ENCODE measurements around the gene SLC1A2.

The SLC1A2 gene

DNA sequence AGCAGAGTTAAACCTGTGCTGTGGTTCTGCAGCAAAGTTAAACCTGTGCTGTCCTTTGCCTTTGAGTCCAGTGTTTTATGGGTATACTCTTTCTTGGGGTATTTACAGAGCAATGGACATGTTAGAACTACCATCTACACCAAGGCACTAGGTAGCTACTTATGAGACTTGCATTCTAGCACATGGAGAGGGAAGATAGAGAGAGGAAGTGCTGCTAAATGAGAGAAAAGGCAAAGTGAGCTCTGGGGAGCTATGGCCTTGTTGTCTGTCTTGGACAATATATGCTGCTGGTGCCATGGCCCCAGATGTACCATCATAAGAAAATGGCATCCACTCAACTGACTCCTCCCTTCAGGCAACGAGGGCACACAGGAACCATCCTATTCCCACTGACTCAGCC, 91.5 kb downstream of the SLC1A2 start:
- no peak for DNase-seq (ENCODE audit: extremely low read depth, insufficient read length)
- Histone ChIP-seq H3K27me3 (replicated peaks; ENCODE audit: control insufficient read depth, insufficient read depth, low read length) (no peaks in the 10 kb centered on the region), H3K36me3 (ENCODE audit: control insufficient read depth, insufficient read depth, low read length) (no peaks in the 10 kb centered on the region), H3K4me3 (replicated peaks; ENCODE audit: low read depth, low read length) (no peak overlapping the region)
- TF ChIP-seq, protein P1, sequence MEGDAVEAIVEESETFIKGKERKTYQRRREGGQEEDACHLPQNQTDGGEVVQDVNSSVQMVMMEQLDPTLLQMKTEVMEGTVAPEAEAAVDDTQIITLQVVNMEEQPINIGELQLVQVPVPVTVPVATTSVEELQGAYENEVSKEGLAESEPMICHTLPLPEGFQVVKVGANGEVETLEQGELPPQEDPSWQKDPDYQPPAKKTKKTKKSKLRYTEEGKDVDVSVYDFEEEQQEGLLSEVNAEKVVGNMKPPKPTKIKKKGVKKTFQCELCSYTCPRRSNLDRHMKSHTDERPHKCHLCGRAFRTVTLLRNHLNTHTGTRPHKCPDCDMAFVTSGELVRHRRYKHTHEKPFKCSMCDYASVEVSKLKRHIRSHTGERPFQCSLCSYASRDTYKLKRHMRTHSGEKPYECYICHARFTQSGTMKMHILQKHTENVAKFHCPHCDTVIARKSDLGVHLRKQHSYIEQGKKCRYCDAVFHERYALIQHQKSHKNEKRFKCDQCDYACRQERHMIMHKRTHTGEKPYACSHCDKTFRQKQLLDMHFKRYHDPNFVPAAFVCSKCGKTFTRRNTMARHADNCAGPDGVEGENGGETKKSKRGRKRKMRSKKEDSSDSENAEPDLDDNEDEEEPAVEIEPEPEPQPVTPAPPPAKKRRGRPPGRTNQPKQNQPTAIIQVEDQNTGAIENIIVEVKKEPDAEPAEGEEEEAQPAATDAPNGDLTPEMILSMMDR (IDR thresholded peaks at IDR 0.05; ENCODE audit: insufficient read depth, low read length, poor library complexity, severe bottlenecking): no peak

DNA sequence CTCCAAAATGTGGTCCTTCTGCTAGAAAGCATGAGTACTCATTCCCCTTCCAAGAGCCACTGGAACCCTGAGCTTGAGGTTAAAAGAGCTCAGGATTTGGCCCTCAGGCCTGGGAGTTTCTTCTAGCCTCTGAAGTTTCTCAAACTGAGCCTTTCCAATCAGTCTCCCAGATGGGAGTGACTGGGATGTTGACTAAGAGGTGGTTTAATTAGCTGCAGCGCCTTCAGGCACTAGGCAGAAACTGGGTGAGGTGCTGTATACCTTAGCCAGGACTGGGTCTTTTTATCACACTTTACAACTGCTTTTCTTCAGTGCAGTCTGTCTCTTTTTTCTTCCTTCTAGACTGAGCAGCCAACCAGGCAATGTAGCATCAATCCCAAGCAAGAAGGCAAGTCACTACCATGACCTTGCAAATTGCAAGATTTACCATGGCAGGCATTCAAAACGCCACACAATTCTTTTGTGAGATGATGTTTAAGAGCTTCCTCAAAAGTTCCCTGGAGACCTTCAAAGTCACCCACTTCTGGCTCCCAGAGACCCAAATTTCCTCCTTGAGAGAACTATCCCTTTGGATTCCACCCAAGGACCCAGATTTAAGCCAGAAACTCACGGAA, 93.0 kb downstream of the SLC1A2 start:
- DNase-seq (ENCODE audit: extremely low read depth, insufficient read length): no peak
- Histone ChIP-seq H3K27me3 (replicated peaks; ENCODE audit: control insufficient read depth, insufficient read depth, low read length) (no peaks in the 10 kb centered on the region), H3K4me3 (replicated peaks; ENCODE audit: low read depth, low read length) (no peak overlapping the region), H3K36me3 (ENCODE audit: control insufficient read depth, insufficient read depth, low read length) (no peaks in the 10 kb centered on the region)
- TF ChIP-seq, protein P1 (IDR thresholded peaks at IDR 0.05; ENCODE audit: insufficient read depth, low read length, poor library complexity, severe bottlenecking): no peak

DNA sequence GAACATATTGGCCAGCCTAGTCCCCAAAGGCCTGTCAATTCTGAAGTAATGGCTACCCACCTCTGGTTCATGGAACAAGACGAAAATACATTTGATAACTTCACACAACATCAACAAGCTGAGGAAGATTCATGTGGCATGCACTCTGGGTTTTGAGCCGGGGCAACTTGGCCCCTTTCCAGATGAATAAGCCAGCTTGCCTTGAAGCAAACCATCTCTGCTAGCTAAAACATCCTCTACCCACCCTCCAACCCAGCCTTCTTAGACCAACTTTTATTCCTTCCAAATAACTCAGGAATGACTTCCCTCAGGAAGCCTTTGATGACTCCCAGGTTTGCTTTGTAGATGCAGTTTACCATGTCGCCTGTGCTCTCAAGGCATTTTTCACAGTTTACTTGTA, 94.4 kb downstream of the SLC1A2 start:
- H3K27me3 ChIP-seq (replicated peaks; ENCODE audit: control insufficient read depth, insufficient read depth, low read length): no peaks in the 10 kb centered on the region
- H3K4me3 ChIP-seq (replicated peaks; ENCODE audit: low read depth, low read length): no peak overlapping the region
- no peaks in the 10 kb centered on the region for H3K36me3 ChIP-seq (ENCODE audit: control insufficient read depth, insufficient read depth, low read length)
- no peak for DNase-seq (ENCODE audit: extremely low read depth, insufficient read length)
- TF ChIP-seq, protein P1 (IDR thresholded peaks at IDR 0.05; ENCODE audit: insufficient read depth, low read length, poor library complexity, severe bottlenecking): no peak

DNA sequence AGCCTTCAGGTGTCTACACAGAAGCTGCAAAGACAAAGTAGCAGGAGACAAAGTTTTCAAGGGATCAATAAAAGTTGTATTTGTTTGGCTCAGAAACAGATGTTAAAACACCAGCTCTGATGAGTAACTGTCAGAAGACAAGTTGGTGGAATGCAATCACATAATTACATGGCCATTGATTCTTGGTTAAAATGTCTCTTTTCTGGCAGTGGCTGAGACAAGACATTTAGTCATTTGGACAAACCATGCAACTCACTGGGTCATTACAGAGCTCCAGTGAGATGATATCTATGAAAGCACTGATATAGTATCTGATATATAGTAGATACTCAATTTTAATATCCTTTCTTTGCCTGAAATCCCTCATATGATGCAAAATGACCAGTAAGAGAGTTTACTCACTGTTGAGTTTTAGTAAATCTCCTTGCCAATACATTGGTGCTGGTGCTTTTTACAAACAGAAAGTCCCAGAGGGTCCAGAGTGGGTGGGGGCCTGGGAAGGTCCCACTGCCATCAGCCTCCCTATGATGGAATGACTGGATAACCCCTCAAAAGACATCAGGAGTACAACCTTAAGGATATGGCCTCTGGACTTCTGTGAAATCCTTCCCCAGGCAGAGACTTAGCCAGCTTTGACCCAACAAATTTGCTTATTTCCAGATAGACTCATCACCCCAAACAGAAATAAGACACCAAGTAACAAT, 95.0 kb downstream of the SLC1A2 start:
- Histone ChIP-seq H3K27me3 (replicated peaks; ENCODE audit: control insufficient read depth, insufficient read depth, low read length) (no peaks in the 10 kb centered on the region), H3K36me3 (ENCODE audit: control insufficient read depth, insufficient read depth, low read length) (no peaks in the 10 kb centered on the region), H3K4me3 (replicated peaks; ENCODE audit: low read depth, low read length) (no peak overlapping the region)
- TF ChIP-seq, protein P1 (IDR thresholded peaks at IDR 0.05; ENCODE audit: insufficient read depth, low read length, poor library complexity, severe bottlenecking): no peak
- no peak for DNase-seq (ENCODE audit: extremely low read depth, insufficient read length)

DNA sequence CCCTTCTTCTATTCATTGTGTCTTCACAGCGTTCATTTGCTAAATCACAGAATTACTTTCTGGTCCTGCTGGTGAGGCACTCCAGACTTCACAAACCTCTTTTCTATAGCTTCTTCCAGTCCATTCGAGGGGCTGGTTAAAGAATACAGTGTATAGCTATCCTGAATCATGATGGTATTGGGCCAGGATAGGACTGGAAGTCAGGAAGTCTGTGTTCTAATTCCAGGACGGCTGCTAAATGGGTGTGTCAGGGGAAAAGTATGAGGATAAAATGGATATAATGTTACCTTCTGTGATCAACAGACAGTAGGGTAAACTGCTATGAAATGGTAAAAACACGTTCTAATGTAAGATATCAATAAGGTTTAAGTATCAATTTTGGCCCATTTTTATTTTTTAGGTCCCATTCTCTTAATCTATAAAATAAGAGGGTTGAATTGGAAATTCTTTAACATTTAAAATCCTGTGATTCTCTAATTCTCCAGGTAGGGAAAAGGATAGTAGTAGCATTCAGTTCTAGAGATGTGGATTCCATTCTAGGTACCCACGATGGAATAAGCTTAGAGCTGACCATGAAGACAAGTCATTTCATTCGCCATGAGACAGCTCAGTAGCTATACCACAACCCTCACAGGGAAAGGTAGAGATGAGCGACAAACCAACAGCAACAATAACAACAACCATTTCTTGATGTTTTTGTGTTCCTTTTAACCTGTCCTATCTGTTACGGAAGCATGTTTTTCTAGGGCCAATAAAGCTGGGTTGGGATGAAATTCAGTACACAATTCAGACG, 96.1 kb downstream of the SLC1A2 start:
- TF ChIP-seq, protein P1 (IDR thresholded peaks at IDR 0.05; ENCODE audit: insufficient read depth, low read length, poor library complexity, severe bottlenecking): no peak
- DNase-seq (ENCODE audit: extremely low read depth, insufficient read length): no peak
- no peaks in the 10 kb centered on the region for H3K27me3 ChIP-seq (replicated peaks; ENCODE audit: control insufficient read depth, insufficient read depth, low read length)
- no peaks in the 10 kb centered on the region for H3K36me3 ChIP-seq (ENCODE audit: control insufficient read depth, insufficient read depth, low read length)
- H3K4me3 ChIP-seq (replicated peaks; ENCODE audit: low read depth, low read length): no peak overlapping the region
